ENCODE results near the gene TOGARAM2.

The TOGARAM2 gene

GRCh38 chr2:29047083-29047845 lies 66.2 kb downstream of the TOGARAM2 start:
- Histone ChIP-seq H3K27me3 (ENCODE audit: low read depth, low read length) (no peaks in the 10 kb centered on the region), H3K36me3 (ENCODE audit: control insufficient read depth in 1 of 2, insufficient read depth in 2 of 2, low read length in 2 of 2) (no peaks in the 10 kb centered on the region), H3K27ac (ENCODE audit: low read length) (no peak overlapping the region), H3K4me1 (ENCODE audit: control insufficient read depth in 1 of 2, insufficient read depth in 2 of 2, low read length in 2 of 2) (no peaks in the 10 kb centered on the region), H3K4me3 (ENCODE audit: low read depth in 1 of 2, low read length in 2 of 2) (no peak overlapping the region), H3K9me3 (ENCODE audit: control insufficient read depth in 1 of 2, low read length in 2 of 2) (no peaks in the 10 kb centered on the region)

GRCh38 chr2:29050591-29050990 lies 69.5 kb downstream of the TOGARAM2 start:
- no peaks in the 10 kb centered on the region for H3K36me3 ChIP-seq (ENCODE audit: control insufficient read depth in 1 of 2, insufficient read depth in 2 of 2, low read length in 2 of 2)
- H3K4me1 ChIP-seq (ENCODE audit: control insufficient read depth in 1 of 2, insufficient read depth in 2 of 2, low read length in 2 of 2): peaks cover 0 to 7% of the 10 kb centered on the region in 2 donors
- no peaks in the 10 kb centered on the region for H3K27me3 ChIP-seq (ENCODE audit: low read depth, low read length)
- no peak overlapping the region for H3K4me3 ChIP-seq (ENCODE audit: low read depth in 1 of 2, low read length in 2 of 2)
- H3K9me3 ChIP-seq (ENCODE audit: control insufficient read depth in 1 of 2, low read length in 2 of 2): no peaks in the 10 kb centered on the region
- no peak overlapping the region for H3K27ac ChIP-seq (ENCODE audit: low read length)

- no peaks in the 10 kb centered on the region for H3K36me3 ChIP-seq (ENCODE audit: control insufficient read depth in 1 of 2, insufficient read depth in 2 of 2, low read length in 2 of 2)
Measured at GRCh38 chr2:29051730-29052129, 70.6 kb downstream of the TOGARAM2 start.

GRCh38 chr2:29052807-29053206 lies 71.7 kb downstream of the TOGARAM2 start:
- no peaks in the 10 kb centered on the region for H3K27me3 ChIP-seq (ENCODE audit: low read depth, low read length)
- no peaks in the 10 kb centered on the region for H3K9me3 ChIP-seq (ENCODE audit: control insufficient read depth in 1 of 2, low read length in 2 of 2)
- no peak overlapping the region for H3K4me3 ChIP-seq (ENCODE audit: low read depth in 1 of 2, low read length in 2 of 2)
- H3K4me1 ChIP-seq (ENCODE audit: control insufficient read depth in 1 of 2, insufficient read depth in 2 of 2, low read length in 2 of 2): peaks cover 0 to 7% of the 10 kb centered on the region in 2 donors
- H3K27ac ChIP-seq (ENCODE audit: low read length): no peak overlapping the region
- no peaks in the 10 kb centered on the region for H3K36me3 ChIP-seq (ENCODE audit: control insufficient read depth in 1 of 2, insufficient read depth in 2 of 2, low read length in 2 of 2)

More at GRCh38 chr2:29051730-29052129, 70.6 kb downstream of the TOGARAM2 start:
- peaks cover 0 to 7% of the 10 kb centered on the region in 2 donors for H3K4me1 ChIP-seq (ENCODE audit: control insufficient read depth in 1 of 2, insufficient read depth in 2 of 2, low read length in 2 of 2)
- no peaks in the 10 kb centered on the region for H3K27me3 ChIP-seq (ENCODE audit: low read depth, low read length)
- H3K27ac ChIP-seq (ENCODE audit: low read length): no peak overlapping the region
- H3K4me3 ChIP-seq (ENCODE audit: low read depth in 1 of 2, low read length in 2 of 2): no peak overlapping the region
- no peaks in the 10 kb centered on the region for H3K9me3 ChIP-seq (ENCODE audit: control insufficient read depth in 1 of 2, low read length in 2 of 2)

DNA sequence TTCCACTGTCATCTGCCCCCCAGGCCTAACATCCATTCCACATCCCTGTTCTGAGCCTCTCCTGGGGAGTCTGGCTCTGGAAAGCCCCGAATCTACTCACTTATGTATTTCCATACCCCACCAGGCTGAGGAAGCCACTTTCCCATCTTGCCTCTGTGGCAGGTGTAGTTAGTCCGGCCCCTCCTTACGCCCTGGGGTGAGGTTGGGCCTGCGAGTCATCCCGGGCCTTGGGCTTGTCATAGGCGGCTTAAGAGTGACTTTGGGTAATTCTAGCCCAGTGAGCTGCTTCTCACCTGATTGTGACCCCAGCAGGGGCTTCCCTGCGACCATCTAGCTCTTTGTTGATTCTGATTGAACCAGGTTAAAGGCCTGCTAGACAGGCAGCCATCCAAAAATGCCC lies 72.1 kb downstream of the TOGARAM2 start:
- Histone ChIP-seq H3K27me3 (ENCODE audit: low read depth, low read length) (no peaks in the 10 kb centered on the region), H3K27ac (ENCODE audit: low read length) (no peak overlapping the region), H3K4me1 (ENCODE audit: control insufficient read depth in 1 of 2, insufficient read depth in 2 of 2, low read length in 2 of 2) (peaks cover 0 to 7% of the 10 kb centered on the region in 2 donors), H3K36me3 (ENCODE audit: control insufficient read depth in 1 of 2, insufficient read depth in 2 of 2, low read length in 2 of 2) (no peaks in the 10 kb centered on the region), H3K9me3 (ENCODE audit: control insufficient read depth in 1 of 2, low read length in 2 of 2) (no peaks in the 10 kb centered on the region), H3K4me3 (ENCODE audit: low read depth in 1 of 2, low read length in 2 of 2) (no peak overlapping the region)

DNA sequence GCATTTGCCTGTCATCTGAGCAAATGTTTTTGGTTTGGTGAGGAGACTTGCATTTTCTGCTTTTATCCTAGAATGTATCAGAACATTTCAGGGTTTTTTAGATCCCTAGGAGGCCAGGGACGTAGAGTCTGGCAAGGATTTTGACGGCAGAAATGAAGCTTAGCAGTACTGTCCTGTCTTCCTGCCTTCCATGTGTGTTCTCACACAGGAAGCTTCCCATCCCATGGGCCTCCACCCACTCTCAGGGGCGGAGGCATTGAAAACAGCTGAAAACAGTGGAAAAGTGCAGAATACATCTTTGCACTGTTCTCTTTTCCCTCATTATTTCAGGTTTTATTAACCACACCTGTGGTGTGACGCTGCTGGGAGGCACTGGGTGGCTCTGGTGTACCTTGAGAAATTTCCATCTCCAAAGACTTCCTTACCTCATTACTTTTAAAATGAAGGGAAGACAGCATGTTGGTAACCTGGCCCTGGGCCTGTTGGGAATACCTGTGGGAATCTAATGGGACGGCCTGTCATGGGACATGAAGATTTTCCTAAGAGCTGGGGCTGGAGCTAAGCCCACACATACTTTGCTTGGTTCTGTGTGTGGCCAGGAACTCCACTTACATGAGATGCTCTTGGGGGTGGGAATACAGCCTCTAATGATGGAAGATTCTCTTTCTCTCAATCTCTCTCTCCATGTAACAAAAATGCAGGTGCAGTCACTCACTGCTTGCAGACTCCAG lies 72.7 kb downstream of the TOGARAM2 start:
- H3K4me1 ChIP-seq (ENCODE audit: control insufficient read depth in 1 of 2, insufficient read depth in 2 of 2, low read length in 2 of 2): peaks cover 0 to 7% of the 10 kb centered on the region in 2 donors
- H3K27ac ChIP-seq (ENCODE audit: low read length): no peak overlapping the region
- no peaks in the 10 kb centered on the region for H3K27me3 ChIP-seq (ENCODE audit: low read depth, low read length)
- no peaks in the 10 kb centered on the region for H3K36me3 ChIP-seq (ENCODE audit: control insufficient read depth in 1 of 2, insufficient read depth in 2 of 2, low read length in 2 of 2)
- no peaks in the 10 kb centered on the region for H3K9me3 ChIP-seq (ENCODE audit: control insufficient read depth in 1 of 2, low read length in 2 of 2)
- H3K4me3 ChIP-seq (ENCODE audit: low read depth in 1 of 2, low read length in 2 of 2): no peak overlapping the region

DNA sequence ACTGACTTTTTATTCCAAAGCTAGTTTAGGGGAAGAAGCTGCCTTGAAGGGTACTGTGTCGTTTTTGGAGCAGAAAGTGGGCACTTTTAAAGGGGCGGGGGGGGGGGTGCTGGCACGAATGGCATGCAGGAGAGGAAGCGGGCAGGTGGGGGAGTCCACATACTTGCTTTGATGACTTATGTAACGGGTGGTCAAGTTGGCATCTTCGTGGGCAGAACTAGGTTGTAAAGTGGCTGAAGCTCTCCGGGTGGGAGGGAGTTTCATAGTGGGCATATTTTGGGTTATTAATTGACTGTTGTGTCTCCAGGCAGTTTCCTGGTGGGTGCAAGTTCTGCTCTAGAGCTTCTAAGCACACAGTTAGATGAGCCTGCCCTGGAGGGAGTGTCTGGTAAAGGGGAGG lies 73.3 kb downstream of the TOGARAM2 start:
- no peaks in the 10 kb centered on the region for H3K9me3 ChIP-seq (ENCODE audit: control insufficient read depth in 1 of 2, low read length in 2 of 2)
- no peak overlapping the region for H3K27ac ChIP-seq (ENCODE audit: low read length)
- H3K27me3 ChIP-seq (ENCODE audit: low read depth, low read length): no peaks in the 10 kb centered on the region
- H3K4me3 ChIP-seq (ENCODE audit: low read depth in 1 of 2, low read length in 2 of 2): no peak overlapping the region
- H3K36me3 ChIP-seq (ENCODE audit: control insufficient read depth in 1 of 2, insufficient read depth in 2 of 2, low read length in 2 of 2): no peaks in the 10 kb centered on the region
- peaks cover 0 to 7% of the 10 kb centered on the region in 2 donors for H3K4me1 ChIP-seq (ENCODE audit: control insufficient read depth in 1 of 2, insufficient read depth in 2 of 2, low read length in 2 of 2)

- Histone ChIP-seq H3K4me3 (ENCODE audit: low read depth in 1 of 2, low read length in 2 of 2) (no peak overlapping the region), H3K27ac (ENCODE audit: low read length) (no peak overlapping the region), H3K36me3 (ENCODE audit: control insufficient read depth in 1 of 2, insufficient read depth in 2 of 2, low read length in 2 of 2) (no peaks in the 10 kb centered on the region), H3K4me1 (ENCODE audit: control insufficient read depth in 1 of 2, insufficient read depth in 2 of 2, low read length in 2 of 2) (peaks cover 0 to 7% of the 10 kb centered on the region in 2 donors), H3K27me3 (ENCODE audit: low read depth, low read length) (no peaks in the 10 kb centered on the region), H3K9me3 (ENCODE audit: control insufficient read depth in 1 of 2, low read length in 2 of 2) (no peaks in the 10 kb centered on the region)
Measured at GRCh38 chr2:29055601-29056000, 74.5 kb downstream of the TOGARAM2 start.

- H3K36me3 ChIP-seq (ENCODE audit: control insufficient read depth in 1 of 2, insufficient read depth in 2 of 2, low read length in 2 of 2): no peaks in the 10 kb centered on the region
- no peaks in the 10 kb centered on the region for H3K27me3 ChIP-seq (ENCODE audit: low read depth, low read length)
- no peak overlapping the region for H3K4me3 ChIP-seq (ENCODE audit: low read depth in 1 of 2, low read length in 2 of 2)
- no peak overlapping the region for H3K27ac ChIP-seq (ENCODE audit: low read length)
- H3K9me3 ChIP-seq (ENCODE audit: control insufficient read depth in 1 of 2, low read length in 2 of 2): no peaks in the 10 kb centered on the region
- H3K4me1 ChIP-seq (ENCODE audit: control insufficient read depth in 1 of 2, insufficient read depth in 2 of 2, low read length in 2 of 2): peaks cover 0 to 7% of the 10 kb centered on the region in 2 donors
Measured at GRCh38 chr2:29056452-29056851, 75.4 kb downstream of the TOGARAM2 start.

- H3K4me3 ChIP-seq (ENCODE audit: low read depth in 1 of 2, low read length in 2 of 2): no peak overlapping the region
Measured at GRCh38 chr2:29057006-29057405, 75.9 kb downstream of the TOGARAM2 start.

DNA sequence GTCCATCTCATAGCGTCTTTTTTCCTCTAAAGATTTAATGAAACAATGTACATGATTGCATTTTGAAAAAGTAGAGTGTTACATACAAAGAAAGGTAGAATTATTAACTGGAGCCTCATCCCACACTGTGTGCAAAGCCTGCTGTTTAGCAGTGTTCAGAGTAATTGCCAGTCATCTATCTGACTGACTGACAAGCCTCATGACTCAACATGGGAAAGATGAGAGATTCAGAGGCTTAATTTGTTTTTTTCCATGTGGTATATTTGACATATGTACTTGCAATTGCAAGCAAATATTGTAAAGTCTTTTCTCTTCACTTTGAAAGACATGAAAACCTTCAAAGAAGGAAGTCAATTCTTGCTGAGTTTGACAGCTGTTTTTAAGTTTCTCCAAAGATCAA lies 78.5 kb downstream of the TOGARAM2 start:
- H3K27ac ChIP-seq (ENCODE audit: low read length): no peak overlapping the region
- no peaks in the 10 kb centered on the region for H3K36me3 ChIP-seq (ENCODE audit: control insufficient read depth in 1 of 2, insufficient read depth in 2 of 2, low read length in 2 of 2)
- no peaks in the 10 kb centered on the region for H3K9me3 ChIP-seq (ENCODE audit: control insufficient read depth in 1 of 2, low read length in 2 of 2)
- no peaks in the 10 kb centered on the region for H3K27me3 ChIP-seq (ENCODE audit: low read depth, low read length)
- no peak overlapping the region for H3K4me3 ChIP-seq (ENCODE audit: low read depth in 1 of 2, low read length in 2 of 2)
- H3K4me1 ChIP-seq (ENCODE audit: control insufficient read depth in 1 of 2, insufficient read depth in 2 of 2, low read length in 2 of 2): peaks cover 2 to 6% of the 10 kb centered on the region in 2 donors

More at GRCh38 chr2:29057006-29057405, 75.9 kb downstream of the TOGARAM2 start:
- no peaks in the 10 kb centered on the region for H3K27me3 ChIP-seq (ENCODE audit: low read depth, low read length)
- no peaks in the 10 kb centered on the region for H3K36me3 ChIP-seq (ENCODE audit: control insufficient read depth in 1 of 2, insufficient read depth in 2 of 2, low read length in 2 of 2)
- peaks cover 0 to 7% of the 10 kb centered on the region in 2 donors for H3K4me1 ChIP-seq (ENCODE audit: control insufficient read depth in 1 of 2, insufficient read depth in 2 of 2, low read length in 2 of 2)
- no peak overlapping the region for H3K27ac ChIP-seq (ENCODE audit: low read length)
- H3K9me3 ChIP-seq (ENCODE audit: control insufficient read depth in 1 of 2, low read length in 2 of 2): no peaks in the 10 kb centered on the region
